GM23338 (cell line): ENCODE data around the gene SYNRG.

Source experiments
- CREB1 ChIP-seq: fragments of 250-450 bp; sonication (Bioruptor Pico); IDR thresholded peaks from 2 replicates; pipeline ENCODE4 v1.5.0; 2020; ENCODE audit warnings: low read depth, mild to moderate bottlenecking, moderate library complexity
- CTCF ChIP-seq, 2 experiments: fragments of 200-600 bp in 1 of 2; sonication (generic) in 1 of 2; conservative IDR thresholded peaks; 2 replicates each; pipeline versions ENCODE4 v1.5.1 to v1.6.1; 2016 to 2017; ENCODE audit warnings: antibody characterized with exemption in 2 of 2, low read depth in 2 of 2, mild to moderate bottlenecking in 2 of 2, moderate library complexity in 1 of 2
- ETS1 ChIP-seq: IDR thresholded peaks from 2 replicates; pipeline ENCODE4 v1.6.1; 2016; ENCODE audit warnings: antibody characterized with exemption
- EZH2 ChIP-seq: fragments of 200-600 bp; sonication (generic); IDR thresholded peaks from one replicate; pipeline ENCODE4 v1.8.0; 2017; ENCODE audit warnings: antibody characterized with exemption, mild to moderate bottlenecking, low read depth; ENCODE audit not compliant: unreplicated experiment
- EZH2phosphoT487 ChIP-seq: fragments of 200-600 bp; sonication (generic); IDR thresholded peaks from one replicate; pipeline ENCODE4 v1.8.1; 2018; ENCODE audit warnings: antibody characterized with exemption; ENCODE audit not compliant: unreplicated experiment
- POLR2AphosphoS5 ChIP-seq: IDR thresholded peaks from 2 replicates; pipeline ENCODE4 v1.6.1; 2016; ENCODE audit warnings: antibody characterized with exemption, low read depth
- REST ChIP-seq: IDR thresholded peaks from one replicate; pipeline ENCODE4 v1.6.1; 2018; ENCODE audit warnings: antibody characterized with exemption; ENCODE audit not compliant: unreplicated experiment

- TF ChIP-seq CTCF (conservative IDR thresholded peaks at IDR 0.05; ENCODE audit: low read depth in 2 of 2) (no peak), REST (no peak), EZH2 (no peak), EZH2phosphoT487 (no peak), POLR2AphosphoS5 (no peak), ETS1 (no peak), CREB1 (CRISPR knock-in tag) (no peak)
Observed at GRCh38 chr17:37500378-37500777, 108.8 kb downstream of the SYNRG start.
